GM11168 (cell line): Measurements from ENCODE around the gene LSR.
"Not testable (repeated sequence)": the region's sequence is repeated elsewhere in the genome, so short reads cannot be mapped to it uniquely, and the experiment has no call there.

Experiments used
- in situ Hi-C: fragments of 300-500 bp; cut with MboI; formaldehyde crosslinking; loops from one replicate; pipeline ENCODE4 v1.12.0; 2022; ENCODE audit warnings: low sequenced_read_pairs; ENCODE audit not compliant: unreplicated experiment

LSR gene

GRCh38 chr19:35284153-35285094 lies 35.6 kb downstream of the LSR start:
- in situ Hi-C loops, result no loop called here

GRCh38 chr19:35285095-35285449 lies 36.3 kb downstream of the LSR start:
- in situ Hi-C loops, result no loop called here

- in situ Hi-C loops, result not testable (repeated sequence)
These were observed 36.7 kb downstream of the LSR start for GRCh38 chr19:35285465-35285864.

GRCh38 chr19:35286101-35286500 lies 37.3 kb downstream of the LSR start:
- in situ Hi-C loops, result not testable (repeated sequence)

GRCh38 chr19:35287713-35288112 lies 38.9 kb downstream of the LSR start:
- in situ Hi-C loops, result no loop called here

GRCh38 chr19:35288331-35288730 lies 39.5 kb downstream of the LSR start:
- in situ Hi-C loops, result no loop called here

- in situ Hi-C loops, result no loop called here
These were observed 40.1 kb downstream of the LSR start for GRCh38 chr19:35288906-35289305.

- in situ Hi-C loops, result no loop called here
These were observed 41.8 kb downstream of the LSR start for GRCh38 chr19:35290381-35291127.

- in situ Hi-C loops, result no loop called here
These were observed 42.5 kb downstream of the LSR start for GRCh38 chr19:35291259-35291658.

- in situ Hi-C loops, result no loop called here
These were observed 43.1 kb downstream of the LSR start, which contains the start of gene MAG for GRCh38 chr19:35291916-35292315. MAG (plus strand) TSS chr19:35292161; CDS start chr19:35295409, 3,248 bp downstream.

- in situ Hi-C loops, result no loop called here
These were observed 43.9 kb downstream of the LSR start for GRCh38 chr19:35292421-35293362.

- in situ Hi-C loops, result no loop called here
These were observed 44.5 kb downstream of the LSR start for GRCh38 chr19:35293363-35293739.

- in situ Hi-C loops, result no loop called here
These were observed 45.0 kb downstream of the LSR start for GRCh38 chr19:35293808-35294207.

- in situ Hi-C loops, result no loop called here
These were observed 45.5 kb downstream of the LSR start for GRCh38 chr19:35294328-35294727.

GRCh38 chr19:35294859-35295791 lies 46.3 kb downstream of the LSR start:
- in situ Hi-C loops, result no loop called here

- in situ Hi-C loops, result no loop called here
These were observed 47.1 kb downstream of the LSR start for GRCh38 chr19:35295792-35296462.

GRCh38 chr19:35296644-35297514 lies 48.1 kb downstream of the LSR start:
- in situ Hi-C loops, result no loop called here

GRCh38 chr19:35297515-35297848 lies 48.7 kb downstream of the LSR start:
- in situ Hi-C loops, result no loop called here
